ENCODE measurements around the gene LEP. TPM values are rescaled to one million over a fixed set of nuclear protein-coding genes. Genes with fewer than 3 reads are reported as not detected.

Gene LEP
- total RNA-seq, 1 donor from 2014 or later, result not detected

DNA sequence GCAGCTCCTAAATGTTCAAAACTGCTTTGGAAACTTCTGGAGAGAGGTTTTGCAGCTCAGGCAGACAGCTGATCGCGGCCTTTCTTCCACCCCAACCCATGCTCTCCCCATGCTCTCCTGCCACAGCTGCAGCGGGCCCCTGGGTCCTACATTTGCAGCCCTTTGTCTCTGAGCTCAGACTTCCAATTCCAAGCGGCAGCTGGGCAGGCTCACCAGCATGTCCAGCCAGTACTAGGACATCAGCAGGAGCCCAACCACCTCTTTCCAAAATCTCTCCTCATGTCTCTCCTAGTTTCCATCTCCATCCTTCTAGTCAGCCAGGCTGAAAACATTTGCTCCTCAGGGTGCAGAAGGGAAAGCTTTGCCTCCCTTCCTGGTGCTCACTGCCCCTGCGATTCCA, 6.0 kb downstream of the LEP start:
- DNase-seq, result no peak

DNA sequence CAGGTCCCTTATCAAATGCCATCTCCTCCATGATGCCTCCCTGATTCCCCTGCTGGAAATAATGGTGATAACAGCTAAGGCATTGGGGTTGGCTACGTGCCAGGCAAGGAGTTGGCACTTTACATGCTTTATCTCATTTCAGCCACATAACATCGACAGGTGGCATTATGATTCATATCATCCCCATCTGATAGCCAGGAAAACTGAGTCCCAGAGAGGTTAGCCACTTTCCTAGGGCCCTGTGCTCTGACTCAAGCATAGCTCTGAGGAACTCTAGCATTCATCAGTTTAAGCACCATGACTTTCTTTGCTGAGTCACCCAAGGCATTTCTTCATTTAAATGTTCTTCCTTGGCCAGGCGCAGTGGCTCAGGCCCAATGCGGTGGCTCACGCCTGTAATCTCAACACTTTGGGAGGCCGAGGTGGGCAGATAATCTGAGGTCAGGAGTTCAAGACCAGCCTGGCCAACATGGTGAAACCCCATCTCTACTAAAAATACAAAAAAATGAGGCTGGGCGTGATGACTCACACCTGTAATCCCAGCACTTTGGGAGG, 6.6 kb downstream of the LEP start:
- peak; percentile 12 for DNase-seq

DNA sequence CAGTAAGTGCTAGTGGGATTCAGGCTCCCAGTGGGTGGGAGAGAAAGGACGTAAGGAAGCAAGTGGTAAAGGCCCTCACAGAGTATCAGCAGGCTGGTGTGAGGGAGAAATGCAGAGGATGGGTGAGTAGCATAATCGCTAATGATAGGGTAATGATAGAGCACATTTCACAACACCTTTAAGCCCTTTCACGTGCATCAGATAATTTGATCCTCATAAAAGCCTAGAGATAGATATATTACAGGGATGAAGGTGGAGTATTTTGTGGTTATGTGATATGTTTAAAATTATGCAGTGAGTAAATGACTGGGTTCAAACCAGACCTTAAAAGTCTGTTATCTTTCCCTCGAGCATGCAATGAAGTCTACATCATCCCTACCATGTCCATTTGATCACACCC, 10.3 kb downstream of the LEP start:
- no peak for DNase-seq

DNA sequence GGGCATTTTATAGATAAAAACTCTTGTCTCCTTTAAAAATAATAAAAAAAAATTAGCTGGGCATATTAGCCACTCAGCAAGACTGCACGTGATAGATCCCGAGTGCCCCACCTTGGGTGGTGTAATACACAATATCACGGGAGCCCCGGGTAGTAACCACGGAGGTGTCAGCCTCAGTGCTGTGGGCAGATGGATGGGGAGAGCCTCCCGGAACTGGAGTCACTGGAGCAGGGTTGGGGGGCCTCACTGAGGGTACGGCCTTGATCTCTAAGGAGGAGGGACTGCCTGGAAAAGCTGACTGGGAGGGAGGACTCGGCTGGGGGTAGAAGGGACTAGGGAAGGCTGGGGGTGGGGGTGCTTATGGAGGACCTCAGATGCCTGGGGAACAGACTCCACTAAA, 12.6 kb downstream of the LEP start:
- no peak for DNase-seq

DNA sequence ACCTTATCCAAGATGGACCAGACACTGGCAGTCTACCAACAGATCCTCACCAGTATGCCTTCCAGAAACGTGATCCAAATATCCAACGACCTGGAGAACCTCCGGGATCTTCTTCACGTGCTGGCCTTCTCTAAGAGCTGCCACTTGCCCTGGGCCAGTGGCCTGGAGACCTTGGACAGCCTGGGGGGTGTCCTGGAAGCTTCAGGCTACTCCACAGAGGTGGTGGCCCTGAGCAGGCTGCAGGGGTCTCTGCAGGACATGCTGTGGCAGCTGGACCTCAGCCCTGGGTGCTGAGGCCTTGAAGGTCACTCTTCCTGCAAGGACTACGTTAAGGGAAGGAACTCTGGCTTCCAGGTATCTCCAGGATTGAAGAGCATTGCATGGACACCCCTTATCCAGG, 13.4 kb downstream of the LEP start:
- no peak for DNase-seq

DNA sequence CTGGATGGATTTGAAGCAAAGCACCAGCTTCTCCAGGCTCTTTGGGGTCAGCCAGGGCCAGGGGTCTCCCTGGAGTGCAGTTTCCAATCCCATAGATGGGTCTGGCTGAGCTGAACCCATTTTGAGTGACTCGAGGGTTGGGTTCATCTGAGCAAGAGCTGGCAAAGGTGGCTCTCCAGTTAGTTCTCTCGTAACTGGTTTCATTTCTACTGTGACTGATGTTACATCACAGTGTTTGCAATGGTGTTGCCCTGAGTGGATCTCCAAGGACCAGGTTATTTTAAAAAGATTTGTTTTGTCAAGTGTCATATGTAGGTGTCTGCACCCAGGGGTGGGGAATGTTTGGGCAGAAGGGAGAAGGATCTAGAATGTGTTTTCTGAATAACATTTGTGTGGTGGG, 14.2 kb downstream of the LEP start:
- no peak for DNase-seq

DNA sequence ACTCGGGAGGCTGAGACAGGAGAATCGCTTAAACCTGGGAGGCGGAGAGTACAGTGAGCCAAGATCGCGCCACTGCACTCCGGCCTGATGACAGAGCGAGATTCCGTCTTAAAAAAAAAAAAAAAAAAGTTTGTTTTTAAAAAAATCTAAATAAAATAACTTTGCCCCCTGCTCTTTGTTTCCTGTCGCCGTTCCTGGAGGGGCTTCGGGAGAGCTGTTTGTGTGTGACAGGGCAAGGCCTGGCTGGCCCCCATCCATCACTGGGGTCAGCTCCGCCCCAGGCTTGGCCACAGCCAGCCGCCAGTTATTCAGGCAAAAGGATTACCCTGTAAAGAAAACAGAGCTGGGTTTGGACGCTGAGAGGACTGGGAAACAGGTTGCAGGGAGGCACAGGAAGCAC, 16.4 kb downstream of the LEP start:
- no peak for DNase-seq

DNA sequence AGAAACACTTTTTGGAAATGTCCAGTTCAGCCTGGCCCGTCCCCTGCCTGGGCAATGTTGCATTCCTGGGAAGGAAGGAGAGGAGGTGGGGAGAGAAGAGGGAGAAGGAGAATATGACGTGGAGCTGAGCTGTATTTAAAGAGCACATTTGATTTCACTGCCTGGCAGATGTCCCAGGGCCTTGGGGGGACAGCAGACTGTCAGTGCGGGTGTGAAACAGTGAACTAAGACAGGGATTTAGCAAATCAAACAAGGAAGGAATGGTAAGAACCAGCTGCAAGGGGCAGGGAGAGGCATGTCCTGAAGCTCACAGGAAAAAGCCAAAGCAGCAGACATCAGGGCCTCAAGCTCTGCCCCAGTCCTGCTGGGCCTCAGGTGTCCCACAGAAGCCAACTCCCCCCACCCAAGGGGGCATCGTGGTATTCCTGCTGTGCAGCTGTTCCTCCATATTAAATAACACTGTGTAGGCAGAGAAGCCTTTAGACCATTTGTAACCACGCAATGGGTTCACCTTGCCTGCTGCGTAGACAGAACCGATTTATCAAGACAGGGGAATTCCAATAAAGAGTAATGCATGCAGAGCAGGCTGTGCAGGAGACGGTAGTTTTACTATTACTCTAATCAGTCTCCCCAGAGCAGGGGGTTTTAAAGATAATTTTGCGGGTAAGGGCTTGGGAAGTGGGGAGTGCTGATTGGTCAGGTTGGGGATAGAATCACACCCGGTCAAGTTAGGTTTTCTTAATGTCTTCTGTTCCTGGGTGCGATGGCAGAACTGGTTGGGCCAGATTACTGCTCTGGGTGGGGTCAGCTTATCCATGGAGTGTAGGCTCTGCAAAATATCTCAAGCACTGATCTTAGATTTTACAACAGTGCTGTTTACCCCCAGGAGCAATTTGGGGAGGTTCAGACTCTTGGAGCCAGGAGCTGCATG, 18.3 kb downstream of the LEP start:
- DNase-seq, result no peak

DNA sequence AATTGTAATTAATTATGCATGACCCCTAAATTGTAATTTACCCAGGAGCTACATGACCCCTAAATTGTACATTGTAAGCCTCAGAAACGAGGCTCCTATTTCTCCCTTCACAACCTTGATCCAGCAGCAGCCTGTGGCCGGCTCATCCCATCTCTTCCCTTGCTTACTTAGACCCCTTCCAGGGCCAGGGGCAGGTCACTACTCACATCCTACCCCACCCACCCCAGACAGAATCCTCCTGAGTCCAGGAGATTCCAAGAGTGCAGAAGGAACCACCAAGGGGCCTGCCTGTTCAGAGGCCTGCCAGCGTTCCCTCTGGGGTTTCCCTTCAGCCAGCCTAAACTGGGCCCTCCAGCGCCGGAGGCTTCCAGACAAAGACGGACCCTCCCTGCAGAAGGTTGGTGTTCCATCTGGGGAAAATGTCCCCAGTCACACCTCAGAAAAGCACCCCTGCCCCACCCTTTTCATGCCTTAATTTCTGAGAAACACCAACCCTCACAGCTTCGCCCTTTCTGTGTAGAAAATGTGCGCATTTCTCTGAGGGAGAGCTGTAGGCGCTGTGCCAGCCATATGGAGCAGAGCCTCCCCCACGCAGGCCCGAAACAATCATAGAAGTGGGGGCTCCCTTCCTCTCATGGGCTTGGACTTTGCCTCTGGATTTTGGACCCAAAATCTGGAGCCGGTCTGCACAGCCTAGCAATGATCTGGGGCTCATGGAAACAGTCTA, 19.2 kb downstream of the LEP start:
- no peak for DNase-seq

DNA sequence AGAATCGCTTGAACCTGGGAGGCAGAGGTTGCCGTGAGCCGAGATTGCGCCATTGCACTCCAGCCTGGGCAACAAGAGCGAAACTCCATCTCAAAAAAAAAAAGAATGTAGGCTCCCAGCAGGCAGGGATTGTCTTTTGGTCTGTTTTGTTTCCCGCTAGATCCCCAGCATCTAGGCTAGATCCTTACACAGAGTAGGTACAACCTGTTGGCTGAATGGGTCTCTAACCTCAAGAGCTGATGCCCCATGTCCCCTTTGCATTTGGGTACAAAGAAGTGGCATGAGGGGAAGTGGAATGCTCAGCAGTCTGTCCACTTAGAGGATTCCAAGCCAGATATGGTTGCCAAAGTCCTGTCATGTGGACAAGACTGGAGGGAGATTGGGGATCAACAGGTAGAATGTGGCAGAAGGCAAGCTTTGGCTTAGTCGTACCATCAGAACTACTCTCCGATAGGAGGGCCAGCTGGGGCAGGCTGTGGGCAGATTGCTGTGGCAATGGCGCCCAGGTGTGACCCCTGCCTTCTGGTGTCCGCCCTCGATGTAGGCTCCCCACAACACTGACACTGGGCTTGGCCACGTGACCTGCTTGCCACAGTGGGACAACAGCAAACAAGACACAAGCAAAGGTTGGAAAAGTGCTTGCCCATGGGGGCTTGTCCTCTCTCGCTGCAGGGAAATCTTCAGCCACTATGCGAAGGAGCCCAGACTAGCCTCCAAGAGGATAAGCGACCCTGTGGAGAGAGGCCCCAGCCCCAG, 21.4 kb downstream of the LEP start:
- no peak for DNase-seq

DNA sequence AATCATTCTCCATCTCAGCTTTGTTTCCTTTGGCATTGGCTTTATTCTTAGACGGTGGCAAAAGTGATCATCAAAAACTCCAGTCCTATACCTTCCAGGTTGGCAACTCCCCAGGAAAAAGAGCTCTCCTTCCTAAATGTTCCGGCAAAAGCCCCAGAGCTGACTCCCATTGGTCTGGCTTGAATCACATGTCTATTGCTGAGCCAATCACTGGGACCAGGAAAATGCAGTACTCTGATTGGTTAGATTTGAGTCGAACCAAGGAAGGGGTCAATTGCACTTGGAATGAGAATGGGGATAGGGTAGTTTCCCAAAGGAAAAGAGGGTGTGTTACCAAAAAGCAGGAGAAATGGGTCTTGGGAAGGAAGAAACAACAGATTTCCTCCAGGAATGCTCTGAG, 22.3 kb downstream of the LEP start:
- DNase-seq, result no peak

DNA sequence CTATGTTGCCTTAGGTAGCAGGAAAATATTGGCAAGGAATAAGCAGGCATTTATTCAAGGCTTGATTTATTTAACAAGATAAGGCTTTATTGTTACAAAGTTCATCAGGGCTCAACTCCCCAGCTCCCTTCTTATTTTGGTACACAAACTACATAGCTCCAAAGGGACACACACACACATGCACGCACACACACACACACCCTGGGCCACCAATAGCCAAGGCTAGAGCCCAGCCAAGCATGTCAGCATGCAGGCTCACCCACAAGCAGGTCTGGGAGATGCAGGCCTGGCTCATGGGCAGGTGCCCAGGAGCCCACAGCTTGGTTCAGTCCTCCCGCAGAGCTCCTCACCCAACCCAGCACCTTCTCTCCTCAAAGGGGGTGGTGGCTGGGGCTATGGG, 23.4 kb downstream of the LEP start:
- DNase-seq, result no peak

DNA sequence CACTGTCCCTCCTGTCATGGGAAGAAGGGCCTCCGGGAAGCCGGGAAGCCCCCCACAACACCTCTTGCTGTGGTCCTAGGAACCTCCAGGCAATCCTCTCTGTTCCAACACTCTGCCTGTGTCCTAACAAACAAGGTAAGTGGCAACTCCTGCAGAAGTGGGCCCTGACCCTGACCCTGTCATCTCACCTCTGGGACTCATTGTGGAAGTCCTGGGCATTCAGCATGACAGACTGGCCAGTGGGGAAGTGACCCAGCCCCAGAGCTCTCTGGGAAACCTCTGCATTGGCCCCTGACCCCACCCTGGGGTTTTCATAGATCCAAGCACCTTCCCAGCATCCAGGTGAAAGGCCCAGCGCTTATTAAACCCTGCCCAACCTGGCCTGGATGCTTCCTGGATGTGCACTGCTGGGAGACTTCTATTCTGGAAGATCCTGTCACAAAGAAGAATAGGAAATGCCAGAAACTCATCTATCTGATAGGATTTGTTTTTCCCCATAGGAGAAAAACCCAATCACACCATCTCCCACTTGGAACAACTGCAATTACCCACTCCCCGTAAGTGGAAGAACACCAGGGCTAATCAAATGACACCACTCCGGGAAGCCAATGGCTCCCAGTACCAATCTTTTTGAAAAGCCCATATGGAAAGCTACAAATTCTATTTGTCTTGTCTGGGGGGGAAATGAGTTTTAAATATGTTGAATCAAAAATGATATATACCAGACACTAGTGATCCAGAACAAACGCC, 24.3 kb downstream of the LEP start:
- DNase-seq, result no peak

DNA sequence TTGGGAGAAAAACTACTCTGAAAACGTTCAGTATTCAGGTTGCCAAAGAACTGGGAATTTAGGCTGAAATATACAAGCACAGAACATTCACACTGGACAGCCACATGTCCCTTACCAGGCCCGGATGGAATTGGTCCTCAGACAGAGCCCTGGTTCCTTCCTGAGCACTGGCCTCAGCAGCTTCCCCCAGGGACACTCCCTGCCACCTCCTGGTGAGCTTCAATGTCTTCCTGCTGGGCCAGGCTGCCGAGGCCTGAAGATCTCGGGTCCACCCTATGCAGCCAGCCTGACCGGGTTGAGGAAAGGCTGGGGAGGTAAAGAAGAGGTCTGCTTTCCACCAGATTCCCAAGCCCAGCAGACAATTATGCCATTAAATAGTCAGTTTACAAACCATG, 24.8 kb downstream of the LEP start:
- no peak for DNase-seq

DNA sequence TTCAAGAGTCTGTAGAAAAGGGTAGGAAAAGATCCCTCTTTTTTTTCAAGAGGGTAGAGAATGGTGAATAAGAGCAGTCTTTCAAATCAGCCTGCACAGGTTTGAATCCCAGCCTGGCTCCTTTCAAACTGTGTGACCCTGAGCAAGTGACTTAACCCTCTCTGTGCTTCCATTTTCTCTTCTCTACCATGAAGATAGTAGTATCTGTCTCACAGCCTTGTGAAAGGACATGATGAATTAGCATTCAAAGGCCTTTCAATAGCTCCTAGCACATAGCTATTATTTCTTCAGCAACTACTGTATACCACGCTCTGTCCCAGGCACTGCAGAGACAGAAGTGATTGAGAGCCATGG, 25.4 kb downstream of the LEP start:
- no peak for DNase-seq

DNA sequence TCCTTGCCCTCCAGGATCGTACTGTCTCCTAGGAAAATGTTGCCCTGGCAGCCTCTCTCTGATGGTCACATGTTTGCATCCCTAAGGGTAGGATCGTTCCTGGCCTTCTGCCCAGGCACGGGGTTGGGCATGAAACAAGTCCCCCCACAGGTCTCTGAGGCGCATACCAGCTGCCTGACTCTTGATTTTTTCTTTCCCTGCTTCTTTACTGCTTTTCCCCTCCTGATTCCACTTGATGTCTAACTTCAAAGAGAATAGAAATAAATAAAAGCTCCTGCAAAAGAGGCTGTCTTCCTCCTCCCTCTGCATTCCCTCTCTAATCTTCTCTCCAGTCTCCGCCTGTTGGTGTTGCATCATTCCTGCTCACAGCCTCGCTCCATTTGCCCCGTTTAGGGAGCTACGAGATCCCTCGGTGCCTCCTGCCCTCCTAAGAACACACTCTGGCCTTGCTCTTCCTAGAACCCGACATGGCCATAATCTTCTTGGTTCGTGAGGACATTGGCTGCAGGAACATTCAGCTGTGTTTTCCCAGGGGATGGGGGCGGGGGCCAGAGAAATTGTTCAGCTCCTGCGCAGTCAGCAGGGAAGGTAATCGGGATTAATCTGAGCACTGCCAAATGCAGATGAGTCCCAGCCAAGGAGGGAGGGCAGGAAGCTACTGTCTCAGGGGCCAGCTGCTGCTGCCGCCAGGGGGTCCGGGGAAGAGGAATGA, 26.0 kb downstream of the LEP start:
- no peak for DNase-seq

DNA sequence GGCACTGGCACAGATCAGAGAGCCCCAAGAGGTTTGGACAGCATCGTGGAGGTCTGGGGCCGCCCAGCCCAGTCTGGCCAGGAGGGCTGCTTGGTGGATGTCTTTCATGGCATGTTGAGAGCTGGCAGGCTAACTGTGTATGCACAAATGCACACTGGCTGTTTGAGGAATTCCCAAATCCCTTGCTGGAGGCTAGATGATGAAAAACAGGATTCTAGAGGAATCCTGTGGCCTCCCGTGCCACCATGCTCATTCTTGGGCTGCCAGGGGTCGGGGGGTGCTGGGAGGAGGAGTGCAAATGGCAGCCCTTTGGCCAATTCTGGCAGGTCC, 26.5 kb downstream of the LEP start:
- DNase-seq, result no peak

DNA sequence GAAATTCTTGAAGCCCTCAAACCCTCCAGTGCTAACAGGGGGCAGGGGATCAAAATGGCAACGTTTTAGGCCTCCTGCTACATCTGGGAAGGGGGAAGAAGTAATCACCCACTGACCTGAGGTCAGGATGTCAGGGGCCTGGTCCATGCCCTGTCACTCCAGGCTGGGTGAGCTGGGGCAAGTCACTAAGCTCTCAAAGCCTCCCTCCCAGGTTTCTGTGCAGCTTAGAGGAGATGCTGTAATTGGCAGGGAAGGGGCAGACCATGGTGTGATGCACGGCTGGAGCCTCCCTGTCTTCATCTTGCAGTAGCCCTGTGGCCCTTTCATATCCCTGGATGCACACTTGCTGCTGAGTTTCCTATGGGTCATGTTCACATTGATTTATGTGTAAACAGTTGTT, 27.2 kb downstream of the LEP start:
- DNase-seq, result no peak

DNA sequence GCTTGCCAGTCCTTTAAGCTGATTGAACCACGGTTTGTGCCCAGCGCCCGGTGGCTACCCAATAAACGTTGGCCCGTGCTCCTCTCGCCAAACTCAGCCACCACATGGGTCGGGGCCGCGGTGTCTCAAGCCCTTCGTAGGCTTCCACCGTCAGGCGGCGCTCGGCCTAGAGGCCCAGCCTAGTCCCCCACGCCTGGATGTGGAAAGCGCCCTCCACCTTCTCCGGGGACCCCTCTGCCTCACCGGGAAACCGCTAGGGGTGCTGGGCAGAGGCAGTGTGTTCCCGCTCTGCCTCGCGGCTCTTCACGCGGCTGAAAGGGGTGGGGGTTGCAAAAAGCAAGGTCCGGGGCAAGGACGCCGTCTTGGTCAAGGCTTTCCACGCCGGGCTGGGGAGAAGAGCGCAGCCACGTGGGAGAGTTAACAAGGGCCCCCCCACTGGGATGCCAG, 29.8 kb downstream of the LEP start:
- DNase-seq, result peak; percentile 15

DNA sequence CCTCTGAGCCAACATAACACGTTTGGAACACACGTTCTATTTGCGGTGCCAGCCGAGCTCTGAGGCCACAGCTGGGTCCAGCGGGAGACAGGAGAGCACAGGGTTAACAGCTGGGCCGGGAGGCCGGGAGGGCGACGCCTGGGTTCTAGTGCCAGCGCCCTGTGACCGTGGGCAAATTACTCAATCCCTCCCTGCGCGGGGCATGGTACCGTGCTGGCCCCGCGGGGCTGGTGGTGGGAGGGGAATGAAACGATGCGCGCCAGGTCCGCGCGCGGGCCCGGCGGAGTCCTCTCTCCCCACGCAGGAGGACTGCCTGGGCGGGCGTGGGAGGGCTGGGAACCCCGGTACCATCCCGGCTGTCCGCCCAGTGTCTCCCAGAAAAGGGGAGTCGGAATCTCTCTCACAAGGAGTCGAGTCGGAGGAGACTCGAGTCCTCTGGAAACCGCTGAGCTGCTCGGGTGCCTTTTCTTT, 30.4 kb downstream of the LEP start:
- no peak for DNase-seq

DNA sequence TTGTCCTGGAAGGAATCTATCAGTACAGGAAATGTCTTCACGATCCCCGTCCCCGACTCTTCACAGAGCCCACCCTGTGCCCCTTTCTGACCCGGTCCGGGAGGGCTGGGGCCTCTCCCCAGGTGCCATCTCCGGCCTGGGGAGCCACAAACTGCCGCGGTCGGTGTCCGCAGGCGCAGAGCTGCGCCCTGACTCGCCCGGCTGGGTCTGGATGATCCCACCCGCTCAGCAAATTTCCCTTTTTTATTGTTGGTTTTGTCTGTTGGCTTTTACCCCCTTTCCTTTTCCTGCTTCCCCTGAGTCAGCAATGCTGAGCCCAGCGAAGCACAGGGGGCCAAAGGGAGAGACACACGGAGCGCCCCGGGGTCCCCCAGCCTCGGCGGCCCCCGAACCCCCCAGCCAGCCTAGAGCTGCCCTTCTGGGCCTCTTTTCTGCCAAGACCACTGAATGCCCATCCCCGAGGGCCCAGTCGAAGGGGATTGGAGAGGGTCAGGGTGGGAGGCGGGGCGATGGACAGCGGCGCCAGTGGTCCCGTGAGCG, 30.9 kb downstream of the LEP start:
- DNase-seq, result no peak

Data from dermis blood vessel endothelial cell (primary cell).